ENCODE data around the gene TBC1D12.

TBC1D12 gene

DNA sequence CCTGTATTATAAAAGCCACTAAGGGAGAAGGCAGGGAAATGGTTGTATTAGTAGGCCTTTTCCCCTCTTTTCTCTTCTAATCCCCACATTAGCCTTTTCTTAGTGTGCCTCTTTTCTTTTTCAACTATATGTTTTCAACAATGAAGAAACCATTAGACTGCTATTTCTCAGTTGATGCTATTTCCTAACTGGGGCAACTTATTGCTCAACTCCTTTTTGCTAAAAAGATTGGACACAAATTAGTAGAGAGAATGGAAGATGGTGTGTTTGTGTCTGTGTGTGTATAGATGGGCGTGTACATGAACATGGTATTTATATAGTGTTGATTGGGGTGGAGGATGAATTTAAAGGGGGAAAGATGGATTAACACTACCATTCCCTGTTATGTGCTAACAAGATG, 28.4 kb downstream of the TBC1D12 start:
- H3K9ac ChIP-seq (ENCODE audit: low read length), result no peak overlapping the region
- no peak overlapping the region for H3K4me3 ChIP-seq (ENCODE audit: low read depth, low read length, poor library complexity, severe bottlenecking)
- H2AFZ ChIP-seq (ENCODE audit: low read length), result no peak overlapping the region
- no peaks in the 10 kb centered on the region for H3K4me1 ChIP-seq (ENCODE audit: insufficient read depth, low read length, severe bottlenecking)
- no peaks in the 10 kb centered on the region for H3K9me2 ChIP-seq (ENCODE audit: low read depth, low read length)
- H3K4me2 ChIP-seq (ENCODE audit: low read length), result no peak overlapping the region
- no peaks in the 10 kb centered on the region for H3K9me3 ChIP-seq (ENCODE audit: low read length)
- no peak for TF ChIP-seq EZH2 (IDR thresholded peaks at IDR 0.05; ENCODE audit: borderline replicate concordance, low read length)
- TF ChIP-seq, protein P1, sequence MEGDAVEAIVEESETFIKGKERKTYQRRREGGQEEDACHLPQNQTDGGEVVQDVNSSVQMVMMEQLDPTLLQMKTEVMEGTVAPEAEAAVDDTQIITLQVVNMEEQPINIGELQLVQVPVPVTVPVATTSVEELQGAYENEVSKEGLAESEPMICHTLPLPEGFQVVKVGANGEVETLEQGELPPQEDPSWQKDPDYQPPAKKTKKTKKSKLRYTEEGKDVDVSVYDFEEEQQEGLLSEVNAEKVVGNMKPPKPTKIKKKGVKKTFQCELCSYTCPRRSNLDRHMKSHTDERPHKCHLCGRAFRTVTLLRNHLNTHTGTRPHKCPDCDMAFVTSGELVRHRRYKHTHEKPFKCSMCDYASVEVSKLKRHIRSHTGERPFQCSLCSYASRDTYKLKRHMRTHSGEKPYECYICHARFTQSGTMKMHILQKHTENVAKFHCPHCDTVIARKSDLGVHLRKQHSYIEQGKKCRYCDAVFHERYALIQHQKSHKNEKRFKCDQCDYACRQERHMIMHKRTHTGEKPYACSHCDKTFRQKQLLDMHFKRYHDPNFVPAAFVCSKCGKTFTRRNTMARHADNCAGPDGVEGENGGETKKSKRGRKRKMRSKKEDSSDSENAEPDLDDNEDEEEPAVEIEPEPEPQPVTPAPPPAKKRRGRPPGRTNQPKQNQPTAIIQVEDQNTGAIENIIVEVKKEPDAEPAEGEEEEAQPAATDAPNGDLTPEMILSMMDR (IDR thresholded peaks at IDR 0.05; ENCODE audit: low read length), result no peak
- H3K27ac ChIP-seq (ENCODE audit: low read depth, low read length, poor library complexity, severe bottlenecking), result no peak overlapping the region
- no peaks in the 10 kb centered on the region for H3F3A ChIP-seq (ENCODE audit: insufficient read depth, low read length)
- H3K36me3 ChIP-seq (ENCODE audit: insufficient read depth, low read length), result no peaks in the 10 kb centered on the region
- no peaks in the 10 kb centered on the region for H4K20me1 ChIP-seq (ENCODE audit: insufficient read depth, low read length)
- H3K27me3 ChIP-seq (ENCODE audit: insufficient read depth, low read length), result no peaks in the 10 kb centered on the region
- no peaks in the 10 kb centered on the region for H3K79me2 ChIP-seq (ENCODE audit: insufficient read depth, low read length)

DNA sequence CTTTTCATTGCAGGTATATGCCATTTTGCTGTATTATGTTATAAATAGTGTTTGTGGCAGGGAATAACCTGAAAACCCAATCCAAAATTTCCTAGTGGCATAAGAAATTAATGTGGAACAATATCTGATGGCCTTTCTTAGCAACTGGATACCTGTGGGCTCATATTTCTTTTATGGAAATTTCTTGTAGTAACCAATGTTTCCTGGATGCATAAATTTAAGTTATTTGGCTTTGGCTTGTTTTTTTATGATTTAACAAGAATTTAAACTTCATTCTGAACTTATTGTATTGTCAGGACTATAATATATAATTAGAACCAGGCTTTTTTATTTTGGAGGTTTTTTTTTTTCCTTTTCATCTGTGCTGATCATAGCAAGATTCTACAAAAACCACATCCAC, 30.1 kb downstream of the TBC1D12 start:
- no peak overlapping the region for H2AFZ ChIP-seq (ENCODE audit: low read length)
- no peak overlapping the region for H3K4me3 ChIP-seq (ENCODE audit: low read depth, low read length, poor library complexity, severe bottlenecking)
- no peaks in the 10 kb centered on the region for H3K9me2 ChIP-seq (ENCODE audit: low read depth, low read length)
- no peak overlapping the region for H3K27ac ChIP-seq (ENCODE audit: low read depth, low read length, poor library complexity, severe bottlenecking)
- H3K79me2 ChIP-seq (ENCODE audit: insufficient read depth, low read length), result no peaks in the 10 kb centered on the region
- no peak overlapping the region for H3K4me2 ChIP-seq (ENCODE audit: low read length)
- no peaks in the 10 kb centered on the region for H3K36me3 ChIP-seq (ENCODE audit: insufficient read depth, low read length)
- H3K27me3 ChIP-seq (ENCODE audit: insufficient read depth, low read length), result no peaks in the 10 kb centered on the region
- H3F3A ChIP-seq (ENCODE audit: insufficient read depth, low read length), result no peaks in the 10 kb centered on the region
- H4K20me1 ChIP-seq (ENCODE audit: insufficient read depth, low read length), result no peaks in the 10 kb centered on the region
- no peak overlapping the region for H3K9ac ChIP-seq (ENCODE audit: low read length)
- no peaks in the 10 kb centered on the region for H3K4me1 ChIP-seq (ENCODE audit: insufficient read depth, low read length, severe bottlenecking)
- TF ChIP-seq, protein P1 (IDR thresholded peaks at IDR 0.05; ENCODE audit: low read length), result no peak
- TF ChIP-seq EZH2 (IDR thresholded peaks at IDR 0.05; ENCODE audit: borderline replicate concordance, low read length), result no peak
- no peaks in the 10 kb centered on the region for H3K9me3 ChIP-seq (ENCODE audit: low read length)

DNA sequence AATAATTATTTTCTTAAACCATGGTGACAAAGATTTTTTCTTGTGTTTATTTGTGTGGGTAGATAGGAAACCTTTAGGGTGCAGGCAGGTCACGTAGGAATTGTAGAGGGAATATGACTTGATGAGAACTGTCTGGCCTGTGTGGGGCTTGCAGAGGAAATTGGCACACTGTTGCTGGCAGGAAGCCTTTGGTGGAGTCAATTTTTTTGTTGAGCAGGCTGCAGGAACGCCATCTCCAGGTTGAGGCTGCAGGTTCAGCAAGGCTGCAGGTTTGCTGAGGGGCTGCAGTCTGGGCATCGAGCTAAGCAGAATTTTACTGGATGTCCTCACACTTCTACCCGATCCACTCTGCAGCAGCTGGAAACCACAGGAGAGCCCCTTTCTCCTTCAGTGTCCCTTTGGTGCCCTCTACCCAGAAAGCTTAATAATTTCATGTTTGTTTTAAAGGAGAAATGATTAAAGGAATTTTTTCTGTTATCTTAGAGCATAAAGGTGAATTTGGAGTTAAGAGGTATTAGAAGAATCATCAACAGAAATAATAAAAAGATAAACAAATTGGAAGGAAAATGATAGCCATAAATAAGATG, 37.0 kb downstream of the TBC1D12 start:
- Histone ChIP-seq H3K9me3 (ENCODE audit: low read length) (no peaks in the 10 kb centered on the region), H3K36me3 (ENCODE audit: insufficient read depth, low read length) (no peaks in the 10 kb centered on the region), H3K27ac (ENCODE audit: low read depth, low read length, poor library complexity, severe bottlenecking) (no peak overlapping the region), H2AFZ (ENCODE audit: low read length) (no peak overlapping the region), H3K79me2 (ENCODE audit: insufficient read depth, low read length) (no peaks in the 10 kb centered on the region), H3K4me3 (ENCODE audit: low read depth, low read length, poor library complexity, severe bottlenecking) (no peak overlapping the region), H3K4me1 (ENCODE audit: insufficient read depth, low read length, severe bottlenecking) (no peaks in the 10 kb centered on the region), H3K9ac (ENCODE audit: low read length) (no peak overlapping the region), H3F3A (ENCODE audit: insufficient read depth, low read length) (no peaks in the 10 kb centered on the region), H4K20me1 (ENCODE audit: insufficient read depth, low read length) (no peaks in the 10 kb centered on the region), H3K4me2 (ENCODE audit: low read length) (no peak overlapping the region), H3K9me2 (ENCODE audit: low read depth, low read length) (no peaks in the 10 kb centered on the region), H3K27me3 (ENCODE audit: insufficient read depth, low read length) (no peaks in the 10 kb centered on the region)
- no peak for TF ChIP-seq EZH2 (IDR thresholded peaks at IDR 0.05; ENCODE audit: borderline replicate concordance, low read length)
- TF ChIP-seq, protein P1 (IDR thresholded peaks at IDR 0.05; ENCODE audit: low read length), result no peak
